Stimulated activated effector memory CD8-positive, alpha-beta T cell treated with anti-CD3 and anti-CD28 coated beads, Interleukin-12 subunit alpha, Interleukin-12 subunit beta, amount 100 ng/mL, for 72 hours (primary cell): Measurements from ENCODE around the gene DNAJB4.

ENCODE experiments used
- ATAC-seq: fragments of 150-1000 bp; cut with Tn5 transposase; 2 replicates; pipeline ENCODE4 v1.10.0; 2021
- DNase-seq, 2 donors: peaks; one replicate each; pipeline ENCODE4 v3.0.0; 2021 to 2022; ENCODE audit warnings: low spot score in 2 of 2
- H3K27ac Mint-ChIP-seq: one replicate; pipeline ENCODE4 v1.8.0; 2022; ENCODE audit warnings: mild to moderate bottlenecking, mixed read lengths
- H3K36me3 Mint-ChIP-seq: one replicate; pipeline ENCODE4 v1.8.0; 2022; ENCODE audit warnings: mild to moderate bottlenecking, mixed read lengths
- H3K4me1 Mint-ChIP-seq: one replicate; pipeline ENCODE4 v1.8.0; 2022; ENCODE audit warnings: mixed read lengths
- H3K4me3 Mint-ChIP-seq: one replicate; pipeline ENCODE4 v1.8.0; 2022; ENCODE audit warnings: mild to moderate bottlenecking, mixed read lengths
- H3K9me3 Mint-ChIP-seq: one replicate; pipeline ENCODE4 v1.8.0; 2022; ENCODE audit warnings: mixed read lengths

DNAJB4 gene

GRCh38 chr1:78043436-78043835, 38.7 kb downstream of the DNAJB4 start:
- Mint-ChIP-seq H3K4me1 (peaks cover 26% of the 10 kb centered on the region), H3K4me3 (no peak overlapping the region)

GRCh38 chr1:78044796-78045562, 40.2 kb downstream of the DNAJB4 start:
- Mint-ChIP-seq H3K27ac (no peak overlapping the region), H3K4me3 (peak overlapping the region; percentile 59), H3K4me1 (peaks cover 26% of the 10 kb centered on the region), H3K36me3 (no peaks in the 10 kb centered on the region), H3K9me3 (no peaks in the 10 kb centered on the region)
- no peak for ATAC-seq
- DNase-seq = no peak

More at GRCh38 chr1:78043436-78043835, 38.7 kb downstream of the DNAJB4 start:
- ATAC-seq (no peak), DNase-seq (no peak)
- Mint-ChIP-seq H3K27ac (no peak overlapping the region), H3K36me3 (no peaks in the 10 kb centered on the region), H3K9me3 (no peaks in the 10 kb centered on the region)

GRCh38 chr1:78045563-78045925, 40.8 kb downstream of the DNAJB4 start:
- Mint-ChIP-seq H3K27ac (no peak overlapping the region), H3K4me3 (peak overlapping the region; percentile 59), H3K36me3 (no peaks in the 10 kb centered on the region), H3K9me3 (no peaks in the 10 kb centered on the region), H3K4me1 (peaks cover 24% of the 10 kb centered on the region)
- peak; percentile 14 for ATAC-seq
- no peak for DNase-seq

GRCh38 chr1:78045926-78046778, 41.4 kb downstream of the DNAJB4 start, which contains the start of gene GIPC2:
Gene GIPC2, plus strand, starts transcription at chr1:78045966. Its CDS starts 129 bp downstream, at chr1:78046095.
- peak; percentile 60 for ATAC-seq
- peak in 1 of 2 donors; percentile 3 for DNase-seq
- peak within 1 kb of the TSS; percentile 59 for H3K4me3 Mint-ChIP-seq
- no peaks in the 10 kb centered on the region for H3K9me3 Mint-ChIP-seq
- H3K4me1 Mint-ChIP-seq = peaks cover 18% of the 10 kb centered on the region
- no peaks in the 10 kb centered on the region for H3K36me3 Mint-ChIP-seq
- no peak within 1 kb of the TSS for H3K27ac Mint-ChIP-seq

- Mint-ChIP-seq H3K4me1 (peaks cover 18% of the 10 kb centered on the region), H3K9me3 (no peaks in the 10 kb centered on the region), H3K36me3 (no peaks in the 10 kb centered on the region), H3K27ac (no peak overlapping the region), H3K4me3 (peak overlapping the region; percentile 59)
- no peak for ATAC-seq
- no peak for DNase-seq
These were observed 42.4 kb downstream of the DNAJB4 start for GRCh38 chr1:78047106-78047505.

GRCh38 chr1:78047631-78048030, 42.9 kb downstream of the DNAJB4 start:
- H3K27ac Mint-ChIP-seq = no peak overlapping the region
- H3K36me3 Mint-ChIP-seq = no peaks in the 10 kb centered on the region
- peaks cover 18% of the 10 kb centered on the region for H3K4me1 Mint-ChIP-seq
- H3K9me3 Mint-ChIP-seq = no peaks in the 10 kb centered on the region
- ATAC-seq = no peak
- no peak for DNase-seq
- H3K4me3 Mint-ChIP-seq = no peak overlapping the region

GRCh38 chr1:78048446-78048845, 43.7 kb downstream of the DNAJB4 start:
- no peaks in the 10 kb centered on the region for H3K36me3 Mint-ChIP-seq
- DNase-seq = no peak
- no peaks in the 10 kb centered on the region for H3K9me3 Mint-ChIP-seq
- ATAC-seq = peak; percentile 68
- H3K27ac Mint-ChIP-seq = no peak overlapping the region
- peaks cover 18% of the 10 kb centered on the region for H3K4me1 Mint-ChIP-seq
- no peak overlapping the region for H3K4me3 Mint-ChIP-seq

- ATAC-seq = no peak
- Mint-ChIP-seq H3K4me3 (no peak overlapping the region), H3K27ac (no peak overlapping the region)
These were observed 44.7 kb downstream of the DNAJB4 start for GRCh38 chr1:78049396-78049795.

GRCh38 chr1:78051005-78051404, 46.3 kb downstream of the DNAJB4 start:
- ATAC-seq = no peak
- Mint-ChIP-seq H3K27ac (no peak overlapping the region), H3K4me3 (no peak overlapping the region), H3K4me1 (peaks cover 12% of the 10 kb centered on the region), H3K36me3 (no peaks in the 10 kb centered on the region), H3K9me3 (no peaks in the 10 kb centered on the region)
- DNase-seq = no peak

More at GRCh38 chr1:78049396-78049795, 44.7 kb downstream of the DNAJB4 start:
- H3K36me3 Mint-ChIP-seq = no peaks in the 10 kb centered on the region
- no peak for DNase-seq
- H3K4me1 Mint-ChIP-seq = peaks cover 18% of the 10 kb centered on the region
- no peaks in the 10 kb centered on the region for H3K9me3 Mint-ChIP-seq

- Mint-ChIP-seq H3K9me3 (no peaks in the 10 kb centered on the region), H3K27ac (no peak overlapping the region), H3K4me1 (peaks cover 6% of the 10 kb centered on the region), H3K4me3 (no peak overlapping the region), H3K36me3 (no peaks in the 10 kb centered on the region)
- DNase-seq (no peak), ATAC-seq (no peak)
These were observed 48.1 kb downstream of the DNAJB4 start for GRCh38 chr1:78052685-78053405.

- no peaks in the 10 kb centered on the region for H3K36me3 Mint-ChIP-seq
- H3K9me3 Mint-ChIP-seq = no peaks in the 10 kb centered on the region
- DNase-seq (no peak), ATAC-seq (no peak)
- H3K27ac Mint-ChIP-seq = no peak overlapping the region
- peaks cover 6% of the 10 kb centered on the region for H3K4me1 Mint-ChIP-seq
- H3K4me3 Mint-ChIP-seq = no peak overlapping the region
These were observed 48.8 kb downstream of the DNAJB4 start for GRCh38 chr1:78053498-78053897.

GRCh38 chr1:78054559-78054958, 49.8 kb downstream of the DNAJB4 start:
- H3K4me3 Mint-ChIP-seq = no peak overlapping the region
- H3K27ac Mint-ChIP-seq = no peak overlapping the region
- H3K9me3 Mint-ChIP-seq = no peaks in the 10 kb centered on the region
- ATAC-seq (peak; percentile 26), DNase-seq (no peak)
- H3K4me1 Mint-ChIP-seq = peaks cover 6% of the 10 kb centered on the region
- H3K36me3 Mint-ChIP-seq = no peaks in the 10 kb centered on the region

GRCh38 chr1:78054972-78055371, 50.2 kb downstream of the DNAJB4 start:
- Mint-ChIP-seq H3K36me3 (no peaks in the 10 kb centered on the region), H3K9me3 (no peaks in the 10 kb centered on the region), H3K4me1 (peaks cover 6% of the 10 kb centered on the region), H3K4me3 (no peak overlapping the region), H3K27ac (no peak overlapping the region)
- DNase-seq (no peak), ATAC-seq (no peak)

- no peak for DNase-seq
- Mint-ChIP-seq H3K4me1 (peaks cover 6% of the 10 kb centered on the region), H3K4me3 (no peak overlapping the region), H3K27ac (no peak overlapping the region), H3K36me3 (no peaks in the 10 kb centered on the region), H3K9me3 (no peaks in the 10 kb centered on the region)
- no peak for ATAC-seq
These were observed 50.9 kb downstream of the DNAJB4 start for GRCh38 chr1:78055565-78056132.

- DNase-seq (no peak), ATAC-seq (no peak)
- H3K4me3 Mint-ChIP-seq = no peak overlapping the region
- H3K27ac Mint-ChIP-seq = no peak overlapping the region
- H3K36me3 Mint-ChIP-seq = no peaks in the 10 kb centered on the region
- H3K9me3 Mint-ChIP-seq = no peaks in the 10 kb centered on the region
- peaks cover 6% of the 10 kb centered on the region for H3K4me1 Mint-ChIP-seq
These were observed 53.9 kb downstream of the DNAJB4 start for GRCh38 chr1:78058670-78059069.
